ENCODE results near the gene CALN1. TPM values are rescaled to one million over a fixed set of nuclear protein-coding genes. Genes with fewer than 3 reads are reported as not detected.
"Not testable (repeated sequence)": the region's sequence is repeated elsewhere in the genome, so short reads cannot be mapped to it uniquely, and the experiment has no call there.

CALN1 gene
- total RNA-seq, 1 experiment from 2014 or later: not detected

- no peak for DNase-seq (ENCODE audit: low read depth)
These were observed 424.9 kb downstream of the CALN1 start for GRCh38 chr7:71987200-71987767.

GRCh38 chr7:71984348-71984747 is 427.8 kb downstream of the CALN1 start:
- no peak for DNase-seq (ENCODE audit: low read depth)

- no peak for DNase-seq (ENCODE audit: low read depth)
These were observed 429.3 kb downstream of the CALN1 start for GRCh38 chr7:71982851-71983250.

GRCh38 chr7:71976645-71977044 is 435.5 kb downstream of the CALN1 start:
- DNase-seq (ENCODE audit: low read depth): no peak

- no peak for DNase-seq (ENCODE audit: low read depth)
These were observed 437.5 kb downstream of the CALN1 start for GRCh38 chr7:71974611-71975010.

- no peak for DNase-seq (ENCODE audit: low read depth)
These were observed 439.6 kb downstream of the CALN1 start for GRCh38 chr7:71972534-71972933.

GRCh38 chr7:71970725-71971124 is 441.4 kb downstream of the CALN1 start:
- DNase-seq (ENCODE audit: low read depth): no peak

GRCh38 chr7:71962636-71963035 is 449.5 kb downstream of the CALN1 start:
- no peak for DNase-seq (ENCODE audit: low read depth)

- DNase-seq (ENCODE audit: low read depth): no peak
These were observed 450.9 kb downstream of the CALN1 start for GRCh38 chr7:71961283-71961682.

- DNase-seq (ENCODE audit: low read depth): no peak
These were observed 470.0 kb downstream of the CALN1 start for GRCh38 chr7:71942115-71942514.

GRCh38 chr7:71937840-71938371 is 474.2 kb downstream of the CALN1 start:
- no peak for DNase-seq (ENCODE audit: low read depth)

- DNase-seq (ENCODE audit: low read depth): no peak
These were observed 476.5 kb downstream of the CALN1 start for GRCh38 chr7:71935674-71936073.

- DNase-seq (ENCODE audit: low read depth): no peak
These were observed 478.7 kb downstream of the CALN1 start for GRCh38 chr7:71933426-71933825.

GRCh38 chr7:71925663-71926062 is 486.5 kb downstream of the CALN1 start:
- DNase-seq (ENCODE audit: low read depth): no peak

GRCh38 chr7:71914204-71914603 is 497.9 kb downstream of the CALN1 start:
- DNase-seq (ENCODE audit: low read depth): not testable (repeated sequence)

- no peak for DNase-seq (ENCODE audit: low read depth)
These were observed 499.7 kb downstream of the CALN1 start for GRCh38 chr7:71912476-71912875.

- no peak for DNase-seq (ENCODE audit: low read depth)
These were observed 501.1 kb downstream of the CALN1 start for GRCh38 chr7:71911051-71911450.

GRCh38 chr7:71905821-71906220 is 506.3 kb downstream of the CALN1 start:
- DNase-seq (ENCODE audit: low read depth): no peak

- DNase-seq (ENCODE audit: low read depth): no peak
These were observed 507.7 kb downstream of the CALN1 start for GRCh38 chr7:71904484-71904883.

GRCh38 chr7:71900556-71900955 is 511.6 kb downstream of the CALN1 start:
- DNase-seq (ENCODE audit: low read depth): no peak

- no peak for DNase-seq (ENCODE audit: low read depth)
These were observed 515.6 kb downstream of the CALN1 start for GRCh38 chr7:71896535-71896934.

- DNase-seq (ENCODE audit: low read depth): peak; percentile 37
These were observed 526.1 kb downstream of the CALN1 start for GRCh38 chr7:71886046-71886445.

- no peak for DNase-seq (ENCODE audit: low read depth)
These were observed 526.7 kb downstream of the CALN1 start for GRCh38 chr7:71885487-71885886.

- DNase-seq (ENCODE audit: low read depth): no peak
These were observed 528.7 kb downstream of the CALN1 start for GRCh38 chr7:71883415-71883814.
